T-cell (primary cell): ENCODE results near the gene TBX6. TPM values are rescaled to one million over a fixed set of nuclear protein-coding genes. Genes with fewer than 3 reads are reported as not detected.
A peak's percentile ranks its signal among the peaks of the same experiment; 100 is the strongest.

Experiments used
- ATAC-seq, 4 experiments: fragments of 200-7000 bp in 3 of 4; fragments of 150-1000 bp in 1 of 4; cut with Tn5 transposase; replicated peaks in 1 of 4; 1 replicate in 3 of 4; 2 replicates in 1 of 4; pipeline ENCODE4 v1.10.0; 2021; ENCODE audit warnings: moderate library complexity in 3 of 4, mild to moderate bottlenecking in 2 of 4, moderate number of reproducible peaks in 1 of 4
- CTCF ChIA-PET, 2 donors: fragments of 300-600 bp; sonication (Branson Sonifier 250); formaldehyde crosslinking; loops; one replicate each; lab custom pipeline; 2022; ENCODE audit warnings: antibody characterized with exemption in 2 of 2; lab: Charles Lee
- POLR2A ChIA-PET, 2 donors: fragments of 300-600 bp; sonication (Branson Sonifier 250); formaldehyde crosslinking; loops; one replicate each; lab custom pipeline; 2022; ENCODE audit warnings: antibody characterized with exemption in 2 of 2; lab: Charles Lee
- DNase-seq, 35 experiments: peaks; one replicate each; pipeline versions ENCODE4 v3.0.0 to v3.0.0-alpha.2; 2013 to 2023
- H3K27ac ChIP-seq: one replicate; pipeline ENCODE4 v1.5.1; 2013; ENCODE audit warnings: low read length
- H3K27me3 ChIP-seq, 2 experiments: replicated peaks in 1 of 2; 1 replicate in 1 of 2; 2 replicates in 1 of 2; pipeline versions ENCODE4 v1.6.1 to v1.7.0; 2013; ENCODE audit warnings: low read length in 1 of 2, mixed read lengths in 1 of 2; ENCODE audit not compliant: control insufficient read depth in 2 of 2, insufficient read depth in 2 of 2; ENCODE audit errors: extremely low read depth in 1 of 2
- H3K36me3 ChIP-seq, 2 donors: 1 replicate in 1 of 2; 2 replicates in 1 of 2; pipeline versions ENCODE4 v1.6.1 to v1.7.0; 2013; ENCODE audit warnings: low read length in 1 of 2; ENCODE audit not compliant: control insufficient read depth in 2 of 2, insufficient read depth in 1 of 2; ENCODE audit errors: extremely low read depth in 1 of 2
- H3K4me1 ChIP-seq, 2 experiments: 1 replicate in 1 of 2; 2 replicates in 1 of 2; pipeline versions ENCODE4 v1.6.1 to v1.7.0; 2013; ENCODE audit warnings: low read length in 2 of 2, mixed read lengths in 1 of 2; ENCODE audit not compliant: insufficient read depth in 2 of 2, control insufficient read depth in 1 of 2; ENCODE audit errors: extremely low read depth in 1 of 2
- H3K4me3 ChIP-seq, 2 donors: 1 replicate in 1 of 2; 2 replicates in 1 of 2; pipeline versions ENCODE4 v1.5.1 to v1.7.0; 2013; ENCODE audit warnings: mild to moderate bottlenecking in 2 of 2, low read length in 1 of 2, moderate library complexity in 1 of 2; ENCODE audit not compliant: control insufficient read depth in 1 of 2; ENCODE audit errors: extremely low read depth in 1 of 2
- H3K9me3 ChIP-seq: 2 replicates; pipeline ENCODE4 v1.7.0; 2013
- H3K27ac Mint-ChIP-seq, 2 donors: one replicate each; pipeline ENCODE4 v1.8.0; 2020 to 2021; ENCODE audit warnings: mild to moderate bottlenecking in 2 of 2, mixed read lengths in 2 of 2
- H3K27me3 Mint-ChIP-seq, 2 donors: one replicate each; pipeline ENCODE4 v1.8.0; 2021 to 2022; ENCODE audit warnings: mixed read lengths in 2 of 2
- H3K36me3 Mint-ChIP-seq: one replicate; pipeline ENCODE4 v1.8.0; 2021; ENCODE audit warnings: mixed read lengths
- H3K4me1 Mint-ChIP-seq, 3 donors: one replicate each; pipeline ENCODE4 v1.8.0; 2020 to 2022; ENCODE audit warnings: mixed read lengths in 3 of 3, mild to moderate bottlenecking in 1 of 3
- H3K4me3 Mint-ChIP-seq, 3 donors: one replicate each; pipeline ENCODE4 v1.8.0; 2020 to 2022; ENCODE audit warnings: mild to moderate bottlenecking in 3 of 3, mixed read lengths in 3 of 3, moderate library complexity in 3 of 3
- H3K9me3 Mint-ChIP-seq, 3 donors: one replicate each; pipeline ENCODE4 v1.8.0; 2020 to 2022; ENCODE audit warnings: mixed read lengths in 3 of 3
- WGBS: methylation state at CpG from one replicate; pipeline ENCODE4 v1.1.5; 2013; ENCODE audit warnings: missing lambda C conversion rate; ENCODE audit not compliant: insufficient coverage; 5-methylcytosine and 5-hydroxymethylcytosine counted together
- total RNA-seq, 35 experiments: library from RNA in 6 of 35; stranded (reverse) in 6 of 35; fragments of 120-200 nt in 1 of 35; gene quantifications; one replicate each; pipeline versions ENCODE4 v1.2.1 to v1.2.4 and lab custom pipeline; 2013 to 2026

Gene TBX6
- total RNA-seq, 5 donors from 2014 or later (not counting 1 experiment from before 2014, with no cell fraction given) = 1.4 to 2.0 (median 1.5) TPM

GRCh38 chr16:30110661-30111060 is 18.9 kb upstream of the TBX6 start:
- Histone ChIP-seq H3K36me3 (peaks cover 12 to 22% of the 10 kb centered on the region in 2 donors), H3K4me3 (no peak overlapping the region), H3K27me3 (no peaks in the 10 kb centered on the region), H3K27ac (no peak overlapping the region), H3K4me1 (peaks cover 0 to 33% of the 10 kb centered on the region in 2 experiments), H3K9me3 (no peaks in the 10 kb centered on the region)
- ATAC-seq (no peak), DNase-seq (no peak)
- Mint-ChIP-seq H3K9me3 (no peaks in the 10 kb centered on the region), H3K36me3 (peaks cover 9% of the 10 kb centered on the region), H3K4me3 (no peak overlapping the region), H3K27ac (no peak overlapping the region), H3K27me3 (no peaks in the 10 kb centered on the region), H3K4me1 (peaks cover 13 to 28% (median 20%) of the 10 kb centered on the region in 3 donors)
- POLR2A ChIA-PET = no interaction called here
- 100% methylated on average over 2 of the region's 7 CpGs for WGBS
- CTCF ChIA-PET = interaction anchor here in 1 of 2 donors (1.0 kb wide), 1 partner anchor 78 kb away, joined by 9 read pairs; no protein-coding TSS in a partner anchor

- no peaks in the 10 kb centered on the region for H3K27me3 ChIP-seq
- H3K9me3 Mint-ChIP-seq = no peaks in the 10 kb centered on the region
- POLR2A ChIA-PET = no interaction called here
- H3K27ac Mint-ChIP-seq = no peak overlapping the region
- H3K36me3 ChIP-seq = peaks cover 12 to 32% of the 10 kb centered on the region in 2 donors
- no peaks in the 10 kb centered on the region for H3K9me3 ChIP-seq
- H3K4me3 ChIP-seq = no peak overlapping the region
- peaks cover 0 to 9% (median 8%) of the 10 kb centered on the region in 3 donors for H3K4me1 Mint-ChIP-seq
- DNase-seq = no peak
- CTCF ChIA-PET = no interaction called here
- 100% methylated on average over 2 of the region's 15 CpGs for WGBS
- ATAC-seq = no peak
- H3K36me3 Mint-ChIP-seq = peaks cover 22% of the 10 kb centered on the region
- peaks cover 0 to 10% of the 10 kb centered on the region in 2 experiments for H3K4me1 ChIP-seq
- H3K27ac ChIP-seq = no peak overlapping the region
- H3K27me3 Mint-ChIP-seq = no peaks in the 10 kb centered on the region
- H3K4me3 Mint-ChIP-seq = no peak overlapping the region
Observed at GRCh38 chr16:30108059-30108850, 16.5 kb upstream of the TBX6 start.

- H3K27me3 Mint-ChIP-seq = no peaks in the 10 kb centered on the region
- Histone ChIP-seq H3K36me3 (peaks cover 4 to 23% of the 10 kb centered on the region in 2 donors), H3K27ac (no peak overlapping the region), H3K9me3 (peaks cover 3% of the 10 kb centered on the region), H3K27me3 (no peaks in the 10 kb centered on the region), H3K4me3 (no peak overlapping the region), H3K4me1 (no peaks in the 10 kb centered on the region)
- H3K9me3 Mint-ChIP-seq = no peaks in the 10 kb centered on the region
- no peak for DNase-seq
- peaks cover 17% of the 10 kb centered on the region for H3K36me3 Mint-ChIP-seq
- POLR2A ChIA-PET = no interaction called here
- H3K4me1 Mint-ChIP-seq = peaks cover 0 to 2% (median 0%) of the 10 kb centered on the region in 3 donors
- H3K27ac Mint-ChIP-seq = peak overlapping the region in 1 of 2 donors; percentile 24
- 97% methylated on average over 6 of the region's 6 CpGs for WGBS
- H3K4me3 Mint-ChIP-seq = no peak overlapping the region
- CTCF ChIA-PET = no interaction called here
- no peak for ATAC-seq
Observed at GRCh38 chr16:30104492-30104891, 12.8 kb upstream of the TBX6 start.

DNA sequence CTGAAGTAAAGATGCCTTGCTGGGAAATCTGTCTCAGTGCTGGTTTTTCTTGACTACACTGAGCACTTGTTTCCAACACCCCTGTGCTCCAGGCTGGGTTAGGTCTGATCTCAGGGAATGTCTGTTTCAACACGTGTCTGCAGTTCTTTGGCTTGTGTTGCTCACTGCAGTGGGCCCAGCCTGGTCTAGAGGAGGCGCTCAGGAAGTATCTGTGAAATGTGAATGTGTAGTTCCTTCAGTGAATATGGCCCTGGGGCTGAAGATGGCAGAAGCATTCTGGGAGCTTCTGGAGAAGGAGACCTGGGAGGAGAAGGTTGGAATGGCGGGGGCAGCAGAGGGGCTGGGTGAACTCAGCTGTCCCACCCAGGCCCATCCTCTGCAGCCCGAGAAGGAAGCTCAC is 12.4 kb upstream of the TBX6 start:
- ATAC-seq (no peak), DNase-seq (no peak)
- Mint-ChIP-seq H3K4me3 (no peak overlapping the region), H3K9me3 (no peaks in the 10 kb centered on the region), H3K27me3 (no peaks in the 10 kb centered on the region), H3K36me3 (peaks cover 17% of the 10 kb centered on the region), H3K27ac (peak overlapping the region in 1 of 2 donors; percentile 24), H3K4me1 (peaks cover 0 to 2% (median 0%) of the 10 kb centered on the region in 3 donors)
- ChIA-PET POLR2A (no interaction called here), CTCF (interaction anchor here in 1 of 2 donors (0.5 kb wide), 1 partner anchor 300 kb away, joined by 3 read pairs; no protein-coding TSS in a partner anchor)
- no peaks in the 10 kb centered on the region for H3K27me3 ChIP-seq
- H3K27ac ChIP-seq = no peak overlapping the region
- H3K36me3 ChIP-seq = peaks cover under 1 to 22% of the 10 kb centered on the region in 2 donors
- 84% methylated on average over 4 of the region's 4 CpGs for WGBS
- H3K4me1 ChIP-seq = no peaks in the 10 kb centered on the region
- H3K9me3 ChIP-seq = peaks cover 3% of the 10 kb centered on the region
- H3K4me3 ChIP-seq = no peak overlapping the region

DNA sequence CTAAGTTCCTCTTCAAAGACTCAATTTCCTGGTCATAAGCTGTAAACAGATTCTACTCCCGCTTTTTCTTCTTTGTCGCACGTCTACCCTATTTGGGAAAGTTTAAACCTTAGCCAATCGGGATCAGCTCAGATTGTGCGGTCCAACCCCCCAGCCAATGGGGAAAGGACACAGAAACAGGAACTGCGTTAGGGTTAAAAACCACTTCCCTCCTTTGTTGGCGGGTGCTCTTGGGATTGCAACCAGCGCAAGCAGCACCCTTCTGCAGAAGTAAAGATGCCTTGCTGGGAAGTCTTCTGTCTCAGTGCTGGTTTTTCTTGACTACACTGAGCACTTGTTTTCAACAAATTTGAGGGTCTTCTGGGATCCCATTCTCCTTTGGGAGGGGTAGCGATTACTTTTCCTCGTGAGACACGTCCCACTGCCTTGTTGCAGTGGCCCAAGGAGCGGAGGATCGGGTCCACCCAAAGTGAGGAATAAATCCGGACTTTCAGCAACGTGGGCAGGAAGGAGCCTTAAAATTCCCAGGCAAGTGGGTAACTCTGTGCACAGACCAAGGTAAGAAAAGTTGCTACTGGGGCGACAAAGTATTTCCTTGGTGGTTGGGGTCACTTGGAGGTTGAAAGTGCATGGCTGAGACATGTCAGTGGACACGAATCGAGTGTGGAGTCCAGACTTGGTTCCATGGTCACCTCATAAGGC is 5.3 kb upstream of the TBX6 start:
- whole genome bisulfite sequencing = 98% methylated on average over 10 of the region's 18 CpGs
- peak in 8 of 35 experiments; percentile 11 to 43 (median 32) for DNase-seq
- peak overlapping the region; percentile 67 to 80 (median 71) for H3K4me3 Mint-ChIP-seq

More for the DNA sequence above, 5.3 kb upstream of the TBX6 start:
- Mint-ChIP-seq H3K4me1 (peaks cover 24 to 29% (median 26%) of the 10 kb centered on the region in 3 donors), H3K27me3 (no peaks in the 10 kb centered on the region), H3K27ac (peak overlapping the region; percentile 89 to 92), H3K9me3 (peaks cover 5 to 20% (median 19%) of the 10 kb centered on the region in 3 donors), H3K36me3 (peaks cover 33% of the 10 kb centered on the region)
- Histone ChIP-seq H3K27me3 (peaks cover 0 to 2% of the 10 kb centered on the region in 2 experiments), H3K4me3 (no peak overlapping the region), H3K27ac (peak overlapping the region; percentile 88), H3K9me3 (peaks cover 3% of the 10 kb centered on the region), H3K4me1 (peaks cover 26 to 47% of the 10 kb centered on the region in 2 experiments), H3K36me3 (peaks cover 6 to 19% of the 10 kb centered on the region in 2 donors)
- ChIA-PET POLR2A (no interaction called here), CTCF (no interaction called here)
- no peak for ATAC-seq
